ENCODE measurements around the gene SMG1.

GRCh38 chr16:18832613-18833012, 93.6 kb downstream of the SMG1 start:
- TF ChIP-seq, protein P1, sequence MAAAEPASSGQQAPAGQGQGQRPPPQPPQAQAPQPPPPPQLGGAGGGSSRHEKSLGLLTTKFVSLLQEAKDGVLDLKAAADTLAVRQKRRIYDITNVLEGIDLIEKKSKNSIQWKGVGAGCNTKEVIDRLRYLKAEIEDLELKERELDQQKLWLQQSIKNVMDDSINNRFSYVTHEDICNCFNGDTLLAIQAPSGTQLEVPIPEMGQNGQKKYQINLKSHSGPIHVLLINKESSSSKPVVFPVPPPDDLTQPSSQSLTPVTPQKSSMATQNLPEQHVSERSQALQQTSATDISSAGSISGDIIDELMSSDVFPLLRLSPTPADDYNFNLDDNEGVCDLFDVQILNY (CRISPR knock-in tag; conservative IDR thresholded peaks at IDR 0.05), result no peak
- no peak for TF ChIP-seq SRSF1 (optimal IDR thresholded peaks at IDR 0.05; ENCODE audit: low read depth, low read length)
- TF ChIP-seq, protein P2, sequence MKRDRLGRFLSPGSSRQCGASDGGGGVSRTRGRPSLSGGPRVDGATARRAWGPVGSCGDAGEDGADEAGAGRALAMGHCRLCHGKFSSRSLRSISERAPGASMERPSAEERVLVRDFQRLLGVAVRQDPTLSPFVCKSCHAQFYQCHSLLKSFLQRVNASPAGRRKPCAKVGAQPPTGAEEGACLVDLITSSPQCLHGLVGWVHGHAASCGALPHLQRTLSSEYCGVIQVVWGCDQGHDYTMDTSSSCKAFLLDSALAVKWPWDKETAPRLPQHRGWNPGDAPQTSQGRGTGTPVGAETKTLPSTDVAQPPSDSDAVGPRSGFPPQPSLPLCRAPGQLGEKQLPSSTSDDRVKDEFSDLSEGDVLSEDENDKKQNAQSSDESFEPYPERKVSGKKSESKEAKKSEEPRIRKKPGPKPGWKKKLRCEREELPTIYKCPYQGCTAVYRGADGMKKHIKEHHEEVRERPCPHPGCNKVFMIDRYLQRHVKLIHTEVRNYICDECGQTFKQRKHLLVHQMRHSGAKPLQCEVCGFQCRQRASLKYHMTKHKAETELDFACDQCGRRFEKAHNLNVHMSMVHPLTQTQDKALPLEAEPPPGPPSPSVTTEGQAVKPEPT (CRISPR knock-in tag; IDR thresholded peaks at IDR 0.05; ENCODE audit: low read depth), result no peak
